Stimulated activated CD4-positive, alpha-beta T cell treated with anti-CD3 and anti-CD28 coated beads, Interleukin-15, amount 100 ng/mL, for 24 hours (primary cell): ENCODE measurements around the gene TSPO2.

Experiments
- DNase-seq: peaks from one replicate; pipeline ENCODE4 v3.0.0-alpha.2; 2020

The TSPO2 gene

DNA sequence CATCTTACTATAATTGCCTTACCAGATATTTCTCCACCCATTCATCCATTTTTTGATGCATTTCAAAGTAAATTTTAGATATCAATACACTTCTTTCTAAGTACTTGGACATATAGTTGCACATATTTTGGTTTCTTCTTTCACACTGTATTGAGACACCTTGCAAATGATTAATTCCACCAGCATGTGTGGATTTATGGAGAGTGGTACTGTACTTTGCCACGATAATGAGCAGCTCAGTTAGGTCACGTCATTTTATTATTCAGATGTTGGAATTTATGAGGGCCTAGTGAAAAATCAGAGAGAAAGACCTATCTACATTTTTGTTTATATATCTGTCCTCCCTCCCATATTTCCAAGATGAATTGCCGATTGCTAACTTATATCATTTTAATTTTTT lies 35.8 kb downstream of the TSPO2 start:
- DNase-seq = no peak

- DNase-seq = no peak
Measured at GRCh38 chr6:41079080-41079479, 36.8 kb downstream of the TSPO2 start.

DNA sequence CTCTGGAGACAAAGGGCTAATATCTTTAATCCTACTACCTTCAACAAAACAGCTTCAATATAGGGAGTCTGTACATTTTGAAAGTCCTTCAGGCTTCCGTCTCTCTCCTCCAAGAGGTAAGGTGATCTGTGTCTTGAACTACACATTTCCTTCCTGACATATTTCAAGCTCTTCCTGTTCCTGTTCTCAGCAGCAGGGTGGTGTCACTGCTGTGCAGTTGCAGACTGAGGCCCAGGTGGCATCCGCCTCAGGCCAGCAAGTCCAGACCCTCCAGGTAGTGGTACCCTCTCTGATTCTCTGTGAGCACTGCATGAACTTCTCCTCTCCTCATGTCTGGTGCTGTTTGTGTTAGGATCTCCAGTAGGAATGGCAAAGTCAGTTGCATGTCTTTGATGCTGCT lies 38.4 kb downstream of the TSPO2 start:
- DNase-seq = no peak

DNA sequence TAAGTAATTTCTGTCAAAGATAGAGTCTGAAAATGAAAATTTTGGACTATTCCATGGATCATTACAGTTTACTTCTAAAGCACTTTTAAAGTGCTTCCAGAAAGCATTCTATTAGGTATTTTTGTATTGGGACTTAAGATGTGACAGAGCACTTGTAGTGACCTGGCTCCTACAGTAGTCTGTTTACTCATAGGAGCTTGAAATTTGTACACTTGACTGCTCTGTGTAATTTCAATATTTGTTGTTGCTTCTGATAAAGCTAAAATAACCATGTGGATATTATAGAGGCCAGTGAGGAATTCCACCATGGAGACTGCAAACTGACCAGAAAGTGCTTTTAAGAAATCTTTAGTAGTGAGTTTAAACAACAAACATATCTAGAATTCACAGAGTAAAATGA lies 40.8 kb downstream of the TSPO2 start:
- DNase-seq = no peak

- DNase-seq = no peak
Measured at GRCh38 chr6:41085182-41085581, 42.9 kb downstream of the TSPO2 start.

DNA sequence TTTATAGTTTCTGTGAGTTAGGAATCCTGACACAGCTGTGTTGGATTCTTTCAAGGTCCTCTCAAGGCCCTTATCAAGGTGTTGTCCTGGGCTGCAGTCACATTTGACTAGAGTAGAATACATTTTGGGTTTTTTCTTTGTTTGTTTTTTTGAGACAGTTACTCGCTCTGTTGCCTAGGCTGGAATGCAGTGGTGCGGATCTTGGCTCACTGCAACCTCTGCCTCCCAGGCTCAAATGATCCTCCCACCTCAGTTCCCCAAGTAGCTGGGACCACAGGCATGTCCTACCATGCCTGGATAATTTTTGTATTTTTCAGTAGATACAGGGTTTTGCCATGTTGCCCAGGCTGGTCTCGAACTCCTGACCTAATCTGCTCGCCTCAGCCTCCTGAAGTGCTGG lies 46.2 kb downstream of the TSPO2 start:
- DNase-seq = no peak

DNA sequence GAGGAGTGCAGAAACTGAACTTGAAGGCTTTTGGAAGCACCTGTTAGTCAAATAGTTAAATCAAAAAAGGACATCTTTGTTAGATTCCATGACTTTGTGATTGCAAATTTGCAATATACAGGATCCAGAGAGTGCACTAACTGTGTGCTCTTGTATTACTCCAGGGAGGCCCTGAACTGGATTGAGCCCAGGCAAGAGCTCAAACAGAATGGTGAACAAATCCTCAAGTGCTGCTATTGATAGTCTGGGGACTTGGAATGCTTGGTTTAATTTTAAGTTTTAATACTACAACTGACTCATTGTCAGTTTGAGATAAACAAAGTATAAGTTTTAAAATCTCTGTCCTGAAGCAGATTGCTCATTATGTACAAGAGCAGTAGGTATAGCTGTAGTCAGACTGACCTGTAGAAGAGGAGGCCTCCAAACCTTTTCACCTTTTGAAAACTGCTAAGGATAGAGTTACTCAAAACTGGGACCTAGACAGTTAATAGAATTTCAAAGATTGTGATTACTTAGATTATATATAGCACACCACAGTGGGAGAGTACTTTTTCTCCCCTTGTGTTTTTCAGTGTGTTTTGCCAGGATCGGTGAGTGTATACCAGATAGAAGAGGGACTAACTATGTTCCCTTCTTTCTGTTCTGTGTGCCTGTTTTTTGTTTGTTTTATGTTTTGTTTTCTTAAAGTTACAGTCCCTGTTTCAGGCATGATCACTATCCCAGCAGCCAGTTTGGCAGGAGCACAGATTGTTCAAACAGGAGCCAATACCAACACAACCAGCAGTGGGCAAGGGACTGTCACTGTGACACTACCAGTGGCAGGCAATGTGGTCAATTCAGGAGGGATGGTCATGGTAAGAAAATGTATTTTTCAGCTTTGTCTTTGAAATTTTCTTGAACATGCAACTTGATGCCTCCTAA lies 48.8 kb downstream of the TSPO2 start:
- no peak for DNase-seq

- DNase-seq = no peak
Measured at GRCh38 chr6:41092421-41093140, 50.3 kb downstream of the TSPO2 start.

DNA sequence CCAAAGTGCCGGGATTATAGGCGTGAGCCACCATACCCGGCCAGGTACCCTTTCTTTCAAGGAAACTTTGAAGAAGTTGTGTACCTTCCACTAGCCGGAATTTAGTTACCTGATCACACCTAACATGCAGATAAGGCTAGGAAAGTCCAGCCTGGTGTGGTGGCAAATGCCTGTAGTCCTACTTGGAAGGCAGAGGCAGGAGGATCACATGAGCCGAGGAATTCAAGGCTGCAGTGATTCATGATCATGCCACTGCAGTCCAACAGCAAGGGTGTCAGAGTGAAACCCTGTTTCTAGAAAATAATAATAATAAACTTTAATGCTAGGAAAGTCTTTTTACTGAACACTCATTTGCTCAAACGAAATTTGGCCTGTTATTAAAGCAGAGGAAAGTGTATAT lies 51.5 kb downstream of the TSPO2 start:
- no peak for DNase-seq
